ENCODE measurements around the gene ARMCX6.

GRCh38 chrX:101595739-101596419 lies 21.9 kb downstream of the ARMCX6 start:
- TF ChIP-seq POLR2A (IDR thresholded peaks at IDR 0.05; ENCODE audit: low read length) = no peak
- TF ChIP-seq GATA1 (IDR thresholded peaks at IDR 0.05; ENCODE audit: low read depth, low read length) = no peak

Data from erythroblast (primary cell).